ENCODE data around the gene TRABD2B. TPM values are rescaled to one million over a fixed set of nuclear protein-coding genes. Genes with fewer than 3 reads are reported as not detected.

Gene TRABD2B
- total RNA-seq, 1 experiment from 2014 or later: 0.05 TPM

GRCh38 chr1:47998396-47998990, 1.3 kb upstream of the TRABD2B start:
- Histone ChIP-seq H3K27ac (ENCODE audit: low read depth, low read length) (no peak overlapping the region), H3K4me1 (ENCODE audit: control insufficient read depth in 1 of 2, insufficient read depth in 2 of 2, low read length in 2 of 2) (peaks cover 0 to 3% of the 10 kb centered on the region in 2 experiments; a peak in 2 of 4 replicates), H3K9me3 (ENCODE audit: control insufficient read depth in 1 of 2, insufficient read depth in 1 of 2, low read depth in 1 of 2, low read length in 2 of 2) (no peaks in the 10 kb centered on the region), H4K20me1 (ENCODE audit: insufficient read depth) (no peaks in the 10 kb centered on the region), H3K27me3 (ENCODE audit: insufficient read depth, low read length) (peaks cover 18% of the 10 kb centered on the region; the same call in 1 of the 2 replicates), H3K79me2 (ENCODE audit: insufficient read depth, low read length) (no peaks in the 10 kb centered on the region), H3K4me3 (replicated peaks in 1 of 2; ENCODE audit: low read depth in 1 of 2, low read length in 2 of 2) (no peak overlapping the region), H3K36me3 (ENCODE audit: control insufficient read depth in 1 of 2, insufficient read depth in 2 of 2, low read length in 2 of 2) (no peaks in the 10 kb centered on the region), H3K9ac (ENCODE audit: low read length) (no peak overlapping the region), H3K9me2 (ENCODE audit: insufficient read depth) (no peaks in the 10 kb centered on the region), H3K4me2 (ENCODE audit: low read length) (no peak overlapping the region), H2AFZ (ENCODE audit: low read depth, low read length, poor library complexity, severe bottlenecking) (peak overlapping the region; percentile 73)
- ATAC-seq (no peak), DNase-seq (ENCODE audit: low read depth, low spot score) (no peak)
- ChIA-PET CTCF (interaction anchor here (1.2 to 3.0 kb wide), 5 partner anchors 9 to 95 kb away, joined by 3 to 18 read pairs (median 10); no protein-coding TSS in a partner anchor), RAD21 (ENCODE audit: low non-redundant PET in 1 of 2, low total read pairs in 2 of 2, uncharacterized antibody in 2 of 2, unreplicated experiment in 2 of 2) (no interaction called here), POLR2A (no interaction called here)
- no TSS peak for BruUV-seq (replicated peaks)
- intact Hi-C loops (cut with micrococcal nuclease): loop anchor here (5.0 kb wide), 2 partner anchors 204 to 239 kb away; no protein-coding TSS in a partner anchor
- TF ChIP-seq CEBPB (IDR thresholded peaks at IDR 0.05; ENCODE audit: low read depth) (no peak), POLR2A (IDR thresholded peaks at IDR 0.05; ENCODE audit: borderline replicate concordance, extremely low read depth, insufficient read depth, insufficient read length) (no peak), SIN3A (IDR thresholded peaks at IDR 0.05; ENCODE audit: low read depth) (no peak), SRF (IDR thresholded peaks at IDR 0.05; ENCODE audit: low read depth) (no peak), CBX3 (IDR thresholded peaks at IDR 0.05; ENCODE audit: low read depth) (no peak), RAD21 (IDR thresholded peaks at IDR 0.05; ENCODE audit: low read depth) (no peak), ZFX (IDR thresholded peaks at IDR 0.05) (no peak), TCF7L2 (IDR thresholded peaks at IDR 0.05; ENCODE audit: borderline replicate concordance, extremely low read depth, insufficient read depth, insufficient read length) (no peak), EZH2phosphoT487 (IDR thresholded peaks at IDR 0.05; ENCODE audit: borderline replicate concordance) (no peak)

GRCh38 chr1:47996406-47997226, 569 bp downstream of the TRABD2B start:
- ChIA-PET CTCF (interaction anchor here (0.6 to 3.0 kb wide), 8 partner anchors 8 to 1590 kb away, joined by 3 to 17 read pairs (median 3); no protein-coding TSS in a partner anchor), RAD21 (ENCODE audit: low non-redundant PET in 1 of 2, low total read pairs in 2 of 2, uncharacterized antibody in 2 of 2, unreplicated experiment in 2 of 2) (no interaction called here), POLR2A (no interaction called here)
- peaks cover 0 to 6% of the 10 kb centered on the region in 2 experiments; a peak in 2 of 4 replicates for H3K4me1 ChIP-seq (ENCODE audit: control insufficient read depth in 1 of 2, insufficient read depth in 2 of 2, low read length in 2 of 2)
- ATAC-seq: no peak
- no peak overlapping the region for H3K27ac ChIP-seq (ENCODE audit: low read depth, low read length)
- no peak overlapping the region for H2AFZ ChIP-seq (ENCODE audit: low read depth, low read length, poor library complexity, severe bottlenecking)
- no peak overlapping the region for H3K4me2 ChIP-seq (ENCODE audit: low read length)
- TF ChIP-seq POLR2A (IDR thresholded peaks at IDR 0.05; ENCODE audit: borderline replicate concordance, extremely low read depth, insufficient read depth, insufficient read length): no peak
- TF ChIP-seq JUND (IDR thresholded peaks at IDR 0.05): no peak
- TF ChIP-seq CEBPB (IDR thresholded peaks at IDR 0.05; ENCODE audit: low read depth): no peak
- TF ChIP-seq SIN3A (IDR thresholded peaks at IDR 0.05; ENCODE audit: low read depth): no peak
- no peak for TF ChIP-seq REST (IDR thresholded peaks at IDR 0.05; ENCODE audit: low read depth)
- no peak for TF ChIP-seq EZH2phosphoT487 (IDR thresholded peaks at IDR 0.05; ENCODE audit: borderline replicate concordance)
- TF ChIP-seq EZH2 (IDR thresholded peaks at IDR 0.05): no peak
- TF ChIP-seq SRF (IDR thresholded peaks at IDR 0.05; ENCODE audit: low read depth): no peak
- no peak for TF ChIP-seq ZFX (IDR thresholded peaks at IDR 0.05)
- no peak overlapping the region for H3K9ac ChIP-seq (ENCODE audit: low read length)
- H3K36me3 ChIP-seq (ENCODE audit: control insufficient read depth in 1 of 2, insufficient read depth in 2 of 2, low read length in 2 of 2): no peaks in the 10 kb centered on the region
- intact Hi-C loops (cut with micrococcal nuclease): loop anchor here (1.0 to 5.0 kb wide), 3 partner anchors 65 to 241 kb away; no protein-coding TSS in a partner anchor
- no peaks in the 10 kb centered on the region for H3K9me2 ChIP-seq (ENCODE audit: insufficient read depth)
- H4K20me1 ChIP-seq (ENCODE audit: insufficient read depth): no peaks in the 10 kb centered on the region
- no TSS peak for BruUV-seq (replicated peaks)
- no peak for DNase-seq (ENCODE audit: low read depth, low spot score)
- no peaks in the 10 kb centered on the region for H3K79me2 ChIP-seq (ENCODE audit: insufficient read depth, low read length)
- peaks cover 18% of the 10 kb centered on the region; the same call in 1 of the 2 replicates for H3K27me3 ChIP-seq (ENCODE audit: insufficient read depth, low read length)
- H3K9me3 ChIP-seq (ENCODE audit: control insufficient read depth in 1 of 2, insufficient read depth in 1 of 2, low read depth in 1 of 2, low read length in 2 of 2): no peaks in the 10 kb centered on the region
- no peak overlapping the region for H3K4me3 ChIP-seq (replicated peaks in 1 of 2; ENCODE audit: low read depth in 1 of 2, low read length in 2 of 2)

All from HCT116 (cell line).